ENCODE data around the gene ZBTB9.

DNA sequence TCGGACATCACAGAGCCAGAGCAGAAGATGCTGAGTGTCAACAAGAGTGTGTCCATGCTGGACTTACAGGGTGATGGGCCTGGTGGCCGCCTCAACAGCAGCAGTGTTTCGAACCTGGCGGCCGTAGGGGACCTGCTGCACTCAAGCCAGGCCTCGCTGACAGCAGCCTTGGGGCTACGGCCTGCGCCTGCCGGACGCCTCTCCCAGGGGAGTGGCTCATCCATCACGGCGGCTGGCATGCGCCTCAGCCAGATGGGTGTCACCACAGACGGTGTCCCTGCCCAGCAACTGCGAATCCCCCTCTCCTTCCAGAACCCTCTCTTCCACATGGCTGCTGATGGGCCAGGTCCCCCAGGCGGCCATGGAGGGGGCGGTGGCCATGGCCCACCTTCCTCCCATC lies 11.4 kb upstream of the ZBTB9 start:
- TF ChIP-seq, protein P1, sequence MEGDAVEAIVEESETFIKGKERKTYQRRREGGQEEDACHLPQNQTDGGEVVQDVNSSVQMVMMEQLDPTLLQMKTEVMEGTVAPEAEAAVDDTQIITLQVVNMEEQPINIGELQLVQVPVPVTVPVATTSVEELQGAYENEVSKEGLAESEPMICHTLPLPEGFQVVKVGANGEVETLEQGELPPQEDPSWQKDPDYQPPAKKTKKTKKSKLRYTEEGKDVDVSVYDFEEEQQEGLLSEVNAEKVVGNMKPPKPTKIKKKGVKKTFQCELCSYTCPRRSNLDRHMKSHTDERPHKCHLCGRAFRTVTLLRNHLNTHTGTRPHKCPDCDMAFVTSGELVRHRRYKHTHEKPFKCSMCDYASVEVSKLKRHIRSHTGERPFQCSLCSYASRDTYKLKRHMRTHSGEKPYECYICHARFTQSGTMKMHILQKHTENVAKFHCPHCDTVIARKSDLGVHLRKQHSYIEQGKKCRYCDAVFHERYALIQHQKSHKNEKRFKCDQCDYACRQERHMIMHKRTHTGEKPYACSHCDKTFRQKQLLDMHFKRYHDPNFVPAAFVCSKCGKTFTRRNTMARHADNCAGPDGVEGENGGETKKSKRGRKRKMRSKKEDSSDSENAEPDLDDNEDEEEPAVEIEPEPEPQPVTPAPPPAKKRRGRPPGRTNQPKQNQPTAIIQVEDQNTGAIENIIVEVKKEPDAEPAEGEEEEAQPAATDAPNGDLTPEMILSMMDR (IDR thresholded peaks at IDR 0.05; ENCODE audit: insufficient read depth, low read length), result no peak
- no peak for TF ChIP-seq REST (IDR thresholded peaks at IDR 0.05; ENCODE audit: insufficient replicate concordance, low read depth)
